ENCODE data around the gene CFAP74. TPM values are rescaled to one million over a fixed set of nuclear protein-coding genes. Genes with fewer than 3 reads are reported as not detected.

CFAP74 gene
- total RNA-seq, 1 donor from 2014 or later = not detected

DNA sequence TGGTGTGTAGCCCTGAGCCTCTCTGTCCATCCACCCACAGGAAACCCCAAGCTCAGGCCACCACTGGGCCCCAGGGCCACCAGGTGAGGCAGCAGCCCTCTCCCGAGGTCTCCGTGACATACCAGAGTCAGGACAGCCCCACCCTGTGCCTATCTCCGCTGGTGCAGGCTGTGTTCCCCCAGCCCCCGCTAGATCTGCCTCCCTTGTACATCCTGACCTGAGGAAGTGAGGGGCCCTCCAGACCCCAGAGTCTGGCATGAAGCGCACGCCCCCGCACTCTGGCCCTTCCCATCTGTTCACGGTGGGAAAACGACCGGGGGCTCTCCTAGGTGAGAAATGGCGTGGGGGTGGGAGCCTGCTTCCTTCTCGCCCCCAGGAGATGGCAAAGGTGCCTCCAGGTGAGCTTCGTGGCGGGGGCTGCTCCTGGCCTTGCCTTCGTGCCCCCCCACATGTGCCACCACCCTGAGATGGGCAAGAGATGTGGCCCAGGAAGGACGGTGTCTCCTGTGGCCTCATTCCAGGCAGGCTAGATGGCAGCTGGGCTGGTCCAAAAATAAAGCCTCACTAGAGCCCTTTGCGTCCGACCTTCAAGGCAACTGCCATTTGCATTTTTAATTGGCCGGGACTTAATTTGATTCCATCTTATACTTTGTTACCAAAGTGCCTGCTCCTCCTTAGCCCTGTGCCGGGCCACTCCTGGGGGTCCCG is 18.6 kb upstream of the CFAP74 start:
- no peak for DNase-seq (ENCODE audit: low spot score)
- intact Hi-C loops (cut with DNase I) = no loop called here

GRCh38 chr1:2021550-2021949 is 18.0 kb upstream of the CFAP74 start:
- no peak for DNase-seq (ENCODE audit: low spot score)
- intact Hi-C loops (cut with DNase I) = no loop called here

GRCh38 chr1:2020310-2020655 is 16.7 kb upstream of the CFAP74 start:
- intact Hi-C loops (cut with DNase I) = no loop called here
- no peak for DNase-seq (ENCODE audit: low spot score)

DNA sequence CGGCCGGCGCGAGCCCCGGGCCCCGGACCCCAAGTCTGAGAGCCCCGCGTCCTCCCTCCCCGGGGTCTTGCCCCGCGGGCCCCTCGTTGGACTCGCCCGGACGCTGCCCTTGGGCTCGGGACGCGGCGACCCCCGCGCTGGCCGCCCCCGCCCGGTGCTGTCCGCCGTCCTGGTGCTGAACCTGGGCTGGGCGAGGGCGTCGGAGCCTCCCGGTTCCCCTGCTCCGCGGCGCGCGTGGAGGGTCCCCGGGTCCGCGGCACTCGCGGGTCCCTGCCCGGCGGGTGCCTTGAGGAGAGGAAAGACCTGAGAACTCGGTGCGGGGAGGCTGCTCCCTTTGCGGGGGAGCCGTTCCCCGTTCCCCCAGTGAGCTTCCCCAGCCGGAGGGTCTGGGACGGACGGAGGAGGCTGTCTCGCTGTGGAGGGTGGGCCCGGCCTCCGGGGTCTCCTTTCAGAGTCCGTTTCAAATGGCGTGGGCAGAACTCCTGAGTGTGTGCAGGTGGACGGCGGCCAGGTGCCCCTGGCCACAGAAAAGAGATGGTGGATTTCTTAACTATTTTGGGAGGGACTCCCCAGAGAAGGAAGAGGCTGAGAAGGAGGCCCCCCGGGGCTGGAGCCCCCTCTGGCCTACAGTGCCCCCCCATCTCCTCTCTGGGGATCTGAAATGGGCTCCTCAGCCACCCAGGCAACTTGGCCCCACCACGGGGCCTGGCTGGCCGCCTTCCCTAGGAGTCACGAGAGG is 16.2 kb upstream of the CFAP74 start:
- DNase-seq (ENCODE audit: low spot score) = no peak

GRCh38 chr1:2019172-2019543 is 15.6 kb upstream of the CFAP74 start, which contains the start of gene GABRD:
Gene GABRD (plus strand): TSS chr1:2019345. CDS start chr1:2019424, 79 bp downstream.
- no peak for DNase-seq (ENCODE audit: low spot score)
- intact Hi-C loops (cut with DNase I) = loop anchor here (5.0 kb wide), 1 partner anchor 57 kb away; no protein-coding TSS in a partner anchor

More for the DNA sequence above, 16.2 kb upstream of the CFAP74 start:
- intact Hi-C loops (cut with DNase I) = loop anchor here (5.0 kb wide), 1 partner anchor 57 kb away; no protein-coding TSS in a partner anchor

DNA sequence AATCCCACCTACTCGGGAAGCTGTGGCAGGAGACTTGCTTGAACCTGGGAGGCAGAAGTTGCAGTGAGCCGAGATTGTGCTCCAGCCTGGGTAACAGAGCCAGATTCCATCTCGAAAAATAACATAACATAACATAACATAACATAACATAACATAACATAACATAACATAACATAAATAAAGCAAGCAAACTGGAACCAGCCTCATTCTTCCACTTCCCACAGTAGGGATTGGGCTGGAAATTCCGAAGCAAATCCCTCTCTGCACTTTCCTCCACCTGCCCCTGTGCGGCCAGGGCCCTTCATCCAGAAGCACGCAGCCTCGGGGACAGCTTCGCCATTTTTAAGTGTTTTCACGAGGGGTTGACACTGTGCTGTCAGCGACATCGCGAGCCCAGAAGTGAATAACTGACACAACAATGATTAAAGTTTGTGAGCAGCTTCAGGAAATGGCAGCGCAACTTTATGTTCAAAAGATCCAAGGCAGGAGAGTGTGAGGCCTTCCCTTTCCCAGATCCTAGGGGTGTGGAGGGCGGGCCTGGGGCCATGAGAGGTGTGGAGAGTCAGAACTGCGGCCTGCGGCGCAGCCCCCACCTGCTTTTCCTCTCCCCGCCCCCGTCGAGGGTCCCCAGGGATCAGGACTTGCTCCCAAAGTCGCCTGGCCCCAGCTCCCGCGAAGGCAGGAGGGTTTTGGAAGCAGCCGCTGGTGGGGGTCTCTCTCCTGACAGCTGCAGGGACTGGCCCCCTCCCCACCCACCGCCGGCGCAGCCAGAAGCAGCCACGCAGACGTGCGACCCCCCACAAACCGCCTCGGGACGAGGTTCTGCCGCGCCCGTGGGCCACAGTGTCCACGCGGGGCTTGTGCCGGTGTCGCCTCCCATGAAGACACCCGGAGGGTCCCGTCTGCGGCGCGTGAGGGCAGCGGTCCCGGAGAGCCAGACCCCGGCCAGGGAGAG is 14.9 kb upstream of the CFAP74 start:
- intact Hi-C loops (cut with DNase I) = loop anchor here (5.0 kb wide), 1 partner anchor 56 kb away; no protein-coding TSS in a partner anchor
- no peak for DNase-seq (ENCODE audit: low spot score)

DNA sequence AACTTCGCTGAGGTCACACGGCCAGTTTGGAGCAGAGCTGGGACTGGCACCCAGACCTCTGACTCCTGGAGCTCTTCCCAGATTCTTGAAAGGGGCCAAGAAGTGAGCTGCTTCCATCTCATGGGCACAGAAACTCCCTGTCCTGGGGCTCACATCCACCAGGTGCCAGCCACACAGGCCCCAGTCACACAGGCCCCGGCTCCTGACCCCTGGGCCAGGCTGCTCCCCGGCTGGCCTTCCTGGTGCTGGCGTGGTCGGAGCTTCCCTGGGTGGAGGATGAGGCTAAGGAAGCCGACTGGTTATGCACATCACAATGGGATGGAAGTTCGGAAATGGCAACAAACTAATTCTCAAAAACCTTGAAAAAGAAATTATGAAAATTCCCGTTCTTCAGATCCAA is 12.5 kb upstream of the CFAP74 start:
- intact Hi-C loops (cut with DNase I) = loop anchor here (5.0 kb wide), 1 partner anchor 54 kb away; no protein-coding TSS in a partner anchor
- no peak for DNase-seq (ENCODE audit: low spot score)

GRCh38 chr1:2014741-2015735 is 11.5 kb upstream of the CFAP74 start:
- DNase-seq (ENCODE audit: low spot score) = no peak
- intact Hi-C loops (cut with DNase I) = loop anchor here (5.0 kb wide), 1 partner anchor 53 kb away; no protein-coding TSS in a partner anchor

DNA sequence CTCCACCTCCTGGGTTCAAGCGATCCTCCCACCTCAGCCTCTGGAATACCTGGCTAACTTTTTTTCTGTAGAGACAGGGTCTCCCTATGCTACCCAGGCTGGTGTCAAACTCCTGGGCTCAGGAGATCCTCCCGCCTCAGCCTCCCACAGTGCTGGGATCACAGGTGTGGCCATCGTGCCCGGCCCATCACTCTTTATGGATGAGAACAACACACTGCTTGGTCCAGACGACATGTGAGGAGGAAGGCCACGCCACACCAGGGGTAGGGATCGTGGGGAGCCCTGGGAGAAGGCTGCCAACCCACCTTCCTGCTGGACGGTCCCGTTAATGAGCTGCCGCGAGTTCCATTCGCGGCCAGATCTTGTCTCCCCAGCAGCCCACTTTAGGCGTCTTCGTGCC is 10.6 kb upstream of the CFAP74 start:
- no peak for DNase-seq (ENCODE audit: low spot score)
- intact Hi-C loops (cut with DNase I) = no loop called here

- intact Hi-C loops (cut with DNase I) = no loop called here
- no peak for DNase-seq (ENCODE audit: low spot score)
These were observed 5.8 kb upstream of the CFAP74 start for GRCh38 chr1:2009101-2010053.

DNA sequence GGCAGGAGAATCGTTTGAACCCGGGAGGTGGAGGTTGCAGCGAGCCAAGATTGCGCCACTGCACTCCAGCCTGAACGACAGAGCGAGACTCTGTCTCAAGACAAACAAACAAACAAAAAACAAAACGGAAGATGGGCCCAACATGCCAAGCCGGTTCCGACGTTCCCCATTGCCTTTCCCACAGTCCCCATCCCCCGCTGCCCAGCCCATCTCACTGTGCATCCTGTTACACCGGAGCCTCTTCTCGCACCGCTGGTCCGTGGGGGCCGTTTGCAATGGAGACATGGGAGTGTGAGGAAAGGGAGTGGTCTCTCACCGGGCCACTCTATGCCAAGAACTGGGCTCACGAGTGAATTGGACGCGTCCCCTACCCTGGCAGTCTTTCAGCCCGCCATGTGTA is 1.3 kb upstream of the CFAP74 start:
- intact Hi-C loops (cut with DNase I) = no loop called here
- DNase-seq (ENCODE audit: low spot score) = no peak

GRCh38 chr1:2001773-2002411 is 1.7 kb downstream of the CFAP74 start:
- DNase-seq (ENCODE audit: low spot score) = no peak
- intact Hi-C loops (cut with DNase I) = no loop called here

- no peak for DNase-seq (ENCODE audit: low spot score)
- intact Hi-C loops (cut with DNase I) = no loop called here
These were observed 2.7 kb downstream of the CFAP74 start for GRCh38 chr1:2000850-2001249.

GRCh38 chr1:2000432-2000831 is 3.2 kb downstream of the CFAP74 start:
- no peak for DNase-seq (ENCODE audit: low spot score)
- intact Hi-C loops (cut with DNase I) = no loop called here

- intact Hi-C loops (cut with DNase I) = no loop called here
These were observed 6.0 kb downstream of the CFAP74 start for GRCh38 chr1:1997576-1997975.

DNA sequence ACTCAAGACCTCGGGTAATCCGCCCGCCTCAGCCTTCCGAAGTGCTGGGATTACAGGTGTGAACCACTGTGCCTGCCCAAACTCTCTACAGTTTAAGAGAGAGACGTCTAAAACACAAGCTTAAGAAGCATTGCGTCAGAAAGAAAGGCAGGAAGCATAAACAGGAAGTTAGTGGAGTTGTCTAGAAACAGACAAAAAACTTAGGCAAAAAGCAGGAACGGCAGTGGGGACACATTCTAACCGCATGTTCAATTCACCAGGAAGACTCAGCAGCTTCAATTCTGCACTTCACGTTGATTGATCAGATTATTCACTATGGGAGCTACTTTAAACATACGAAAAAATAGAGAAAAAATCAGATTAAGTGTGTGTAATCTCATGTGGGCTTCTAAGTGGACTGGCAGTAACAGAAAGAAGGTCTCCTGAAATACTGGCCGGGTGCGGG is 7.4 kb downstream of the CFAP74 start:
- intact Hi-C loops (cut with DNase I) = no loop called here
- DNase-seq (ENCODE audit: low spot score) = no peak

More at GRCh38 chr1:1997576-1997975, 6.0 kb downstream of the CFAP74 start:
- DNase-seq (ENCODE audit: low spot score) = no peak

GRCh38 chr1:1994536-1994935 is 9.1 kb downstream of the CFAP74 start:
- no peak for DNase-seq (ENCODE audit: low spot score)

More at GRCh38 chr1:1994536-1994935, 9.1 kb downstream of the CFAP74 start:
- intact Hi-C loops (cut with DNase I) = no loop called here

Data from cardiac septum (tissue), 1 donor.